ENCODE results near the gene TRAF7.

TRAF7 gene

DNA sequence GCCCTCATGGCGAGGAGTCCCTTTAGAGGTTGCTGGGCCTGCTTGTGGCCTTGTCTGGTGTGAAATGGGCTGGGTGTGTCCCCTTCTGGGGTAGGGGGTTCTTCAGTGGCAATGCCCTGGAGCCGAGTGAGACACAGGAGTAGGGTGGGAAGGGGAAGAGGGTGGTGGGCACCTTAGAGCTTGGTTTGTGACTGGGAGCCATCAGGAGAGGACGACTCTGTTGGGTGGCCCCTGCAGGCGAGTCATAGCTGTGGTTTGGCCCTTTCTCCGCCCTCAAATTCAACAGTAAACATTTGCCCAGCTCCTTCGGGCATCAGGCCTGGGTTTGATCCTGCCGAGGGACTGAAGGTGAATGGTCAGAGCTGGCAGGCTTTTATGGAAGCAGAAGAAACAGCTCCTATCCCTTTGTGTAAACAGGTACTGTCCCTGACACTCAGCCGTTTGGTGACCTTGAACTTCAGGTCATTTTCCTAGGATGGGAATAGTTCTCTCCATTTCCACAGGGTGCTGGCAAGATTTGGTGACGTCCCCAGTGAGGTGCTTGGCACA is 70.7 kb downstream of the TRAF7 start:
- DNase-seq = no peak

GRCh38 chr16:2226918-2227317 is 71.3 kb downstream of the TRAF7 start:
- DNase-seq = no peak
